HG03432 (cell line): ENCODE results near the gene HPCAL1.

Source experiments
- ATAC-seq: cut with Tn5 transposase; IDR thresholded peaks from one replicate; pipeline ENCODE4 v1.9.1; 2021; ENCODE audit warnings: mild to moderate bottlenecking, moderate library complexity; ENCODE audit not compliant: unreplicated experiment

The HPCAL1 gene

GRCh38 chr2:10321622-10322021 lies 18.9 kb downstream of the HPCAL1 start:
- ATAC-seq: no peak

- ATAC-seq: no peak
Observed at GRCh38 chr2:10322481-10322880, 19.8 kb downstream of the HPCAL1 start.

GRCh38 chr2:10322973-10323372 lies 20.3 kb downstream of the HPCAL1 start:
- no peak for ATAC-seq

GRCh38 chr2:10323535-10323934 lies 20.8 kb downstream of the HPCAL1 start:
- ATAC-seq: no peak

GRCh38 chr2:10324095-10324832 lies 21.6 kb downstream of the HPCAL1 start:
- ATAC-seq: no peak

- no peak for ATAC-seq
Observed at GRCh38 chr2:10325278-10326145, 22.8 kb downstream of the HPCAL1 start.

GRCh38 chr2:10326151-10326616 lies 23.5 kb downstream of the HPCAL1 start:
- no peak for ATAC-seq

- no peak for ATAC-seq
Observed at GRCh38 chr2:10326707-10327594, 24.2 kb downstream of the HPCAL1 start.

GRCh38 chr2:10327896-10328669 lies 25.4 kb downstream of the HPCAL1 start:
- no peak for ATAC-seq

- no peak for ATAC-seq
Observed at GRCh38 chr2:10328670-10329579, 26.2 kb downstream of the HPCAL1 start.

- ATAC-seq: no peak
Observed at GRCh38 chr2:10329580-10329879, 26.8 kb downstream of the HPCAL1 start.

GRCh38 chr2:10329880-10330699 lies 27.4 kb downstream of the HPCAL1 start:
- ATAC-seq: no peak

- ATAC-seq: no peak
Observed at GRCh38 chr2:10330700-10331026, 28.0 kb downstream of the HPCAL1 start.

- ATAC-seq: peak; percentile 81
Observed at GRCh38 chr2:10331027-10331701, 28.5 kb downstream of the HPCAL1 start.

- peak; percentile 71 for ATAC-seq
Observed at GRCh38 chr2:10331702-10332401, 29.1 kb downstream of the HPCAL1 start.

GRCh38 chr2:10332402-10333246 lies 29.9 kb downstream of the HPCAL1 start:
- no peak for ATAC-seq

- ATAC-seq: no peak
Observed at GRCh38 chr2:10333247-10333613, 30.5 kb downstream of the HPCAL1 start.
